H1 (cell line): Measurements from ENCODE around the gene NDUFB8. TPM values are rescaled to one million over a fixed set of nuclear protein-coding genes. Genes with fewer than 3 reads are reported as not detected.

ENCODE experiments used
- CTCF ChIA-PET: fragments of 300-600 bp; sonication (Branson Sonifier 250); formaldehyde crosslinking; loops from one replicate; lab custom pipeline; 2021; ENCODE audit not compliant: partially characterized antibody; lab: Charles Lee
- POLR2A ChIA-PET: fragments of 300-600 bp; sonication (Branson Sonifier 250); formaldehyde crosslinking; loops from one replicate; lab custom pipeline; 2021; ENCODE audit warnings: inconsistent platforms; ENCODE audit not compliant: partially characterized antibody; lab: Charles Lee
- DNase-seq, 2 experiments: peaks; one replicate each; pipeline versions ENCODE4 v3.0.0 to v3.0.0-alpha.2; 2010 to 2022; ENCODE audit warnings: low spot score in 2 of 2, low read depth in 1 of 2, mixed read lengths in 1 of 2
- FAIRE-seq: peaks from 2 replicates; lab custom pipeline; 2011; peaks lifted over from hg19 to GRCh38; lab: Jason Lieb, UNC
- H2AFZ ChIP-seq: 2 replicates; pipeline ENCODE4 v1.8.1; 2012; ENCODE audit warnings: low read length, inconsistent platforms
- H2AK5ac ChIP-seq: 2 replicates; pipeline ENCODE4 v1.6.1; 2013; ENCODE audit warnings: low read depth, low read length
- H2BK120ac ChIP-seq: replicated peaks from 2 replicates; pipeline ENCODE3; 2013; ENCODE audit warnings: low read depth, low read length, inconsistent platforms
- H2BK12ac ChIP-seq: 2 replicates; pipeline ENCODE4 v1.6.1; 2013; ENCODE audit warnings: low read depth, low read length
- H2BK15ac ChIP-seq: 2 replicates; pipeline ENCODE4 v1.6.1; 2013; ENCODE audit warnings: low read length
- H2BK20ac ChIP-seq: 2 replicates; pipeline ENCODE4 v1.6.1; 2013; ENCODE audit warnings: low read length
- H2BK5ac ChIP-seq: 2 replicates; pipeline ENCODE4 v1.6.1; 2013; ENCODE audit warnings: low read depth, low read length
- H3K14ac ChIP-seq: 2 replicates; pipeline ENCODE4 v1.6.1; 2013; ENCODE audit warnings: inconsistent platforms; ENCODE audit not compliant: insufficient read length
- H3K18ac ChIP-seq: 2 replicates; pipeline ENCODE4 v1.6.1; 2013; ENCODE audit warnings: low read length; ENCODE audit errors: extremely low read depth
- H3K23ac ChIP-seq: 2 replicates; pipeline ENCODE4 v1.6.1; 2013; ENCODE audit warnings: inconsistent platforms; ENCODE audit not compliant: insufficient read length
- H3K23me2 ChIP-seq: 2 replicates; pipeline ENCODE4 v1.6.1; 2013; ENCODE audit warnings: low read depth, low read length
- H3K27ac ChIP-seq: 2 replicates; pipeline ENCODE4 v1.6.1; 2011; ENCODE audit warnings: low read depth, low read length, inconsistent platforms
- H3K27me3 ChIP-seq, 4 experiments: replicated peaks in 1 of 4; 1 replicate in 1 of 4; 2 replicates in 3 of 4; pipeline versions ENCODE4 v1.6.1 to v1.8.1; 2011 to 2013; ENCODE audit warnings: low read length in 3 of 4, mild to moderate bottlenecking in 3 of 4, inconsistent platforms in 2 of 4, mixed read lengths in 2 of 4, moderate library complexity in 1 of 4; ENCODE audit not compliant: control insufficient read depth in 3 of 4, insufficient read depth in 3 of 4; ENCODE audit errors: extremely low read depth in 1 of 4
- H3K36me3 ChIP-seq, 4 experiments: 2 replicates each; pipeline versions ENCODE4 v1.6.1 to v1.8.1; 2011 to 2013; ENCODE audit warnings: mild to moderate bottlenecking in 4 of 4, low read length in 3 of 4, moderate library complexity in 2 of 4, control low read depth in 1 of 4, inconsistent platforms in 1 of 4; ENCODE audit not compliant: insufficient read depth in 4 of 4, control insufficient read depth in 2 of 4
- H3K4ac ChIP-seq: replicated peaks from 2 replicates; pipeline ENCODE3; 2013; ENCODE audit warnings: low read length, low read depth, mixed read lengths, inconsistent platforms; ENCODE audit not compliant: insufficient read length
- H3K4me1 ChIP-seq, 4 experiments: replicated peaks in 1 of 4; 1 replicate in 1 of 4; 2 replicates in 3 of 4; pipeline versions ENCODE4 v1.6.1 to v1.8.1; 2011 to 2013; ENCODE audit warnings: low read length in 3 of 4, inconsistent platforms in 2 of 4, mixed read lengths in 1 of 4; ENCODE audit not compliant: insufficient read depth in 4 of 4, control insufficient read depth in 3 of 4
- H3K4me2 ChIP-seq, 2 experiments: 2 replicates each; pipeline versions ENCODE4 v1.6.1 to v1.8.1; 2011 to 2013; ENCODE audit warnings: low read depth in 2 of 2, low read length in 2 of 2, control low read depth in 1 of 2, inconsistent platforms in 1 of 2, mild to moderate bottlenecking in 1 of 2; ENCODE audit not compliant: insufficient read depth in 1 of 2
- H3K4me3 ChIP-seq, 4 experiments: fragments of 200-600, 300-600 bp in 1 of 4; sonication (generic), shearing (Covaris generic), sonication (Bioruptor Twin) in 1 of 4; 2 replicates each; pipeline versions ENCODE4 v1.5.1 to v1.8.1; 2011 to 2016; ENCODE audit warnings: low read length in 4 of 4, low read depth in 3 of 4, control low read depth in 2 of 4, inconsistent platforms in 2 of 4, mild to moderate bottlenecking in 2 of 4, mixed read lengths in 1 of 4, moderate library complexity in 1 of 4; ENCODE audit not compliant: insufficient read depth in 2 of 4; ENCODE audit errors: extremely low read depth in 1 of 4
- H3K56ac ChIP-seq: replicated peaks from 2 replicates; pipeline ENCODE3; 2013; ENCODE audit warnings: low read depth, mild to moderate bottlenecking, mixed read lengths, low read length, inconsistent platforms; ENCODE audit not compliant: insufficient read length
- H3K79me1 ChIP-seq: 2 replicates; pipeline ENCODE4 v1.6.1; 2013; ENCODE audit warnings: low read depth, low read length, control low read depth
- H3K79me2 ChIP-seq, 2 experiments: 2 replicates each; pipeline versions ENCODE4 v1.6.1 to v1.8.1; 2012 to 2013; ENCODE audit warnings: low read length in 2 of 2, mild to moderate bottlenecking in 2 of 2, inconsistent platforms in 1 of 2; ENCODE audit not compliant: insufficient read depth in 2 of 2, control insufficient read depth in 1 of 2
- H3K9ac ChIP-seq, 4 experiments: replicated peaks in 1 of 4; 1 replicate in 1 of 4; 2 replicates in 3 of 4; pipeline versions ENCODE4 v1.6.1 to v1.8.1; 2011 to 2013; ENCODE audit warnings: low read depth in 3 of 4, low read length in 3 of 4, control low read depth in 2 of 4, mild to moderate bottlenecking in 2 of 4, moderate library complexity in 2 of 4, inconsistent platforms in 1 of 4; ENCODE audit errors: extremely low read depth in 1 of 4
- H3K9me3 ChIP-seq, 2 experiments: 2 replicates each; pipeline versions ENCODE4 v1.6.1 to v1.8.1; 2012 to 2013; ENCODE audit warnings: mild to moderate bottlenecking in 2 of 2, moderate library complexity in 2 of 2, control low read depth in 1 of 2, inconsistent platforms in 1 of 2, low read depth in 1 of 2, low read length in 1 of 2, mixed read lengths in 1 of 2; ENCODE audit not compliant: insufficient read depth in 2 of 2
- H4K20me1 ChIP-seq, 2 experiments: replicated peaks in 1 of 2; 2 replicates each; pipeline versions ENCODE3 to v1.8.1; 2011 to 2013; ENCODE audit warnings: inconsistent platforms in 2 of 2, low read length in 2 of 2, mild to moderate bottlenecking in 1 of 2; ENCODE audit not compliant: insufficient read depth in 2 of 2, control insufficient read depth in 1 of 2
- H4K5ac ChIP-seq: 2 replicates; pipeline ENCODE4 v1.6.1; 2013; ENCODE audit warnings: low read length, low read depth, mixed read lengths, inconsistent platforms; ENCODE audit not compliant: insufficient read length
- H4K8ac ChIP-seq: 2 replicates; pipeline ENCODE4 v1.8.0; 2013; ENCODE audit warnings: mild to moderate bottlenecking, moderate library complexity, low read length, inconsistent platforms; ENCODE audit not compliant: insufficient read depth; ENCODE audit errors: extremely low read depth
- H4K91ac ChIP-seq: replicated peaks from 2 replicates; pipeline ENCODE3; 2013; ENCODE audit warnings: low read length, mixed read lengths, inconsistent platforms; ENCODE audit not compliant: insufficient read length
- CEBPB ChIP-seq: IDR thresholded peaks from 2 replicates; pipeline ENCODE4 v1.6.1; 2012; ENCODE audit warnings: low read depth, low read length
- GABPA ChIP-seq: IDR thresholded peaks from 2 replicates; pipeline ENCODE4 v1.6.1; 2011; ENCODE audit warnings: mild to moderate bottlenecking, low read length, moderate library complexity, borderline replicate concordance; ENCODE audit not compliant: insufficient read depth
- PHF8 ChIP-seq: fragments of 200-600 bp; sonication (generic); conservative IDR thresholded peaks from 2 replicates; pipeline ENCODE4 v1.7.1; 2012; ENCODE audit warnings: low read depth, mild to moderate bottlenecking, inconsistent platforms, low read length, moderate library complexity
- WGBS, 2 experiments: shearing (Covaris generic) in 1 of 2; methylation state at CpG; one replicate each; pipeline versions ENCODE4 v1.1.6 to v1.1.7; 2013 to 2015; ENCODE audit warnings: low lambda C conversion rate in 2 of 2, mixed read lengths in 2 of 2, inconsistent platforms in 1 of 2, low coverage in 1 of 2, missing lambda C conversion rate in 1 of 2; ENCODE audit not compliant: insufficient replicate concordance in 2 of 2, insufficient coverage in 1 of 2, insufficient read length in 1 of 2; ENCODE audit errors: extremely low coverage in 1 of 2, missing lambda C conversion rate in 1 of 2; 5-methylcytosine and 5-hydroxymethylcytosine counted together
- polyA plus RNA-seq, 7 experiments: library from polyadenylated mRNA; depleted of rRNA in 3 of 7; stranded (reverse) in 5 of 7; unstranded in 2 of 7; fragments of >200 nt in 5 of 7; fragments of 200-250 nt in 2 of 7; gene quantifications; 1 replicate in 5 of 7; 2 replicates in 1 of 7; 4 replicates in 1 of 7; pipeline versions ENCODE4 v1.2.1 to v1.2.3, GENCODE V29; 2011 to 2013; ENCODE audit warnings: missing spikeins in 2 of 7, mixed read lengths in 2 of 7
- total RNA-seq: library from RNA; stranded (reverse); fragmentation: NEBNext Ultra II Directional; extraction: Animal tissue kit (Norgen Biotek cat#: 25700); gene quantifications from 2 replicates; pipeline ENCODE4 v1.2.1, GENCODE V29; 2021
- TF ChIP-seq, protein P1 (sequence below): IDR thresholded peaks from 2 replicates; pipeline ENCODE4 v1.6.1; 2011; ENCODE audit warnings: low read depth, mild to moderate bottlenecking, low read length; ENCODE audit not compliant: insufficient read depth

The NDUFB8 gene
- total and polyA plus RNA-seq, 2 of the 8 experiments (the other 6 are each of a cell fraction or from before 2014, with no cell fraction given), result 175 to 455 TPM

DNA sequence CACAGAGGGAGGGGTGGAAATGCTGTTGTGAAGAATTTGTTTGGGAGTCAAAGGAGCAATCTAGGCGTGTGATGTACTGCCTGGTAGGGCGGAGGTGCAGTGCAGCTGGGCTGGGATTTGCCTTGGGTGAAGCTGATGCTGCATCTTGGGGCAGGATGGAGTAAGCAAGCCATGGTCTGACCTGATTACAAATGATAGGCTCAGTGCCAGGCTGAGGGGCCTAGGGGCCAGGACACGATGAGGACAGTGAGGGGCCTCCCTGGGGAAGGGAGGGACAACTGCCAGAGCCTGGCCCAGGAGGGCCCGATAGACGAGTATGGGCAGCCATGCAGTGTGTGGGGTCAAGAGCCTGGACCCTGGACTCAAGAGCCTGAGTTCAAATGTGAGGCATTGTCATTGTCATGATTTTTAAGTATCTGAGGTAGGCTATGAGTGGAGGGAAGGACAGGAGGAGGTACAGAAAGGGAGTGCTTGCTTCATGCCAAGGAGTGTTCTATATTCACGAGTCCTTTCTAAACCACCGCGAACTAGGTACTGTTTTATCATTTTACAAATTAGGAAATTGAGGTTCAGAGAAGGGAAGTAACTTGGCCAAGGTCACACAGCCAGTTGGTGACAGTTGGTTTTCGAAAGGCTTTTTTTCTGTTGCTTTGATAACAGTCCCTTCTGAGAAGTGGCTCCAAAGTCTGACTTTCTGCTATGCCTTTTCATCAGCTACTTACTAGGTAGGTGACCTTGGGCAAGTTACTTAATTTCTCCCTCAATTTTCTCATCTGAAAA, 35.7 kb upstream of the NDUFB8 start:
- Histone ChIP-seq H3K79me2 (no peaks in the 10 kb centered on the region), H3K9ac (no peak overlapping the region), H3K79me1 (no peaks in the 10 kb centered on the region), H2BK15ac (no peak overlapping the region), H2BK120ac (no peak overlapping the region), H3K23me2 (peaks cover 5% of the 10 kb centered on the region; the same call in 1 of the 2 replicates), H3K27ac (no peak overlapping the region), H4K8ac (no peak overlapping the region), H3K18ac (no peak overlapping the region), H3K36me3 (no peaks in the 10 kb centered on the region), H4K20me1 (peaks cover 0 to 3% of the 10 kb centered on the region in 2 experiments), H2AK5ac (no peak overlapping the region), H3K56ac (no peak overlapping the region), H3K4ac (no peak overlapping the region), H4K91ac (no peak overlapping the region), H3K4me3 (no peak overlapping the region), H2BK12ac (peak overlapping the region; percentile 39; the same call in 1 of the 2 replicates), H4K5ac (no peak overlapping the region), H3K23ac (no peak overlapping the region)
- POLR2A ChIA-PET, result interaction anchor here (0.6 to 3.4 kb wide), 2 partner anchors 12 to 331 kb away, joined by 3 to 21 read pairs; no protein-coding TSS in a partner anchor
- 86% methylated on average over 9 of the region's 9 CpGs; no CpG with 5 or more reads in 1 of the 2 experiments for WGBS, 2 experiments
- no peak for FAIRE-seq
- TF ChIP-seq, protein P1, sequence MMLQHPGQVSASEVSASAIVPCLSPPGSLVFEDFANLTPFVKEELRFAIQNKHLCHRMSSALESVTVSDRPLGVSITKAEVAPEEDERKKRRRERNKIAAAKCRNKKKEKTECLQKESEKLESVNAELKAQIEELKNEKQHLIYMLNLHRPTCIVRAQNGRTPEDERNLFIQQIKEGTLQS, result no peak
- TF ChIP-seq CEBPB (no peak), PHF8 (no peak), GABPA (no peak)
- TF ChIP-seq, all 59 proteins: peak for 0
- H2BK5ac ChIP-seq, result no peak overlapping the region
- peaks cover 0 to 27% (median 17%) of the 10 kb centered on the region in 4 experiments; a peak in 6 of 7 replicates for H3K27me3 ChIP-seq
- CTCF ChIA-PET, result interaction anchor here (0.9 to 9.8 kb wide), 12 partner anchors 10 to 453 kb away, joined by 3 to 110 read pairs (median 6); no protein-coding TSS in a partner anchor
- no peak for DNase-seq
- H2BK20ac ChIP-seq, result no peak overlapping the region
- H3K9me3 ChIP-seq, result peaks cover 0 to 3% of the 10 kb centered on the region in 2 experiments; a peak in 1 of 4 replicates
- no peak overlapping the region for H3K4me2 ChIP-seq
- no peak overlapping the region for H2AFZ ChIP-seq
- peaks cover 0 to 6% (median 3%) of the 10 kb centered on the region in 4 experiments; a peak in 5 of 7 replicates for H3K4me1 ChIP-seq
- H3K14ac ChIP-seq, result no peak overlapping the region
